ENCODE data around the gene CYP2C19.

CYP2C19 gene

DNA sequence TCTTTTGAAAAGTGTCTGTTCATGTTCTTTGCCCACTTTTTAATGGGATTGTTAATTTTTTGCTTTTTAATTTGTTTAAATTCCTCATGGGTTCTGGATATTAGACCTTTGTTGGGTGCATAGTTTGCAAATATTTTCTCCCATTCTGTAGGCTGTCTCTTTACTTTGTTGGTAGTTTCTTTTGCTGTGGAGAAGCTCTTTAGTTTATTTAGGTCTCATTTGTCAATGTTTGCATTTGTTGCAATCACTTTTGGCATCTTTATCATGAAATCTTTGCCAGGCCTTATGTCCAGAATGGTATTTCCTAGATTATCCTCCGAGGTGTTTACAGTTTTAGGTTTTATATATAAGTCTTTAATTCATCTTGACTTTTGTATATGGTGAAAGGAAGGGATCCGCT, 23.9 kb upstream of the CYP2C19 start:
- H3K79me2 ChIP-seq (ENCODE audit: control insufficient read depth, low read length): no peaks in the 10 kb centered on the region
- H3K27ac ChIP-seq (ENCODE audit: low read depth, low read length): no peak overlapping the region
- H3K4me1 ChIP-seq (ENCODE audit: control insufficient read depth, low read length): no peaks in the 10 kb centered on the region
- no peaks in the 10 kb centered on the region for H3K9me3 ChIP-seq (ENCODE audit: control insufficient read depth, insufficient read depth, low read length)
- no peaks in the 10 kb centered on the region for H3K27me3 ChIP-seq (ENCODE audit: control insufficient read depth, low read length)
- TF ChIP-seq EZH2phosphoT487 (IDR thresholded peaks at IDR 0.05; ENCODE audit: borderline replicate concordance, low read length): no peak
- TF ChIP-seq, protein P1, sequence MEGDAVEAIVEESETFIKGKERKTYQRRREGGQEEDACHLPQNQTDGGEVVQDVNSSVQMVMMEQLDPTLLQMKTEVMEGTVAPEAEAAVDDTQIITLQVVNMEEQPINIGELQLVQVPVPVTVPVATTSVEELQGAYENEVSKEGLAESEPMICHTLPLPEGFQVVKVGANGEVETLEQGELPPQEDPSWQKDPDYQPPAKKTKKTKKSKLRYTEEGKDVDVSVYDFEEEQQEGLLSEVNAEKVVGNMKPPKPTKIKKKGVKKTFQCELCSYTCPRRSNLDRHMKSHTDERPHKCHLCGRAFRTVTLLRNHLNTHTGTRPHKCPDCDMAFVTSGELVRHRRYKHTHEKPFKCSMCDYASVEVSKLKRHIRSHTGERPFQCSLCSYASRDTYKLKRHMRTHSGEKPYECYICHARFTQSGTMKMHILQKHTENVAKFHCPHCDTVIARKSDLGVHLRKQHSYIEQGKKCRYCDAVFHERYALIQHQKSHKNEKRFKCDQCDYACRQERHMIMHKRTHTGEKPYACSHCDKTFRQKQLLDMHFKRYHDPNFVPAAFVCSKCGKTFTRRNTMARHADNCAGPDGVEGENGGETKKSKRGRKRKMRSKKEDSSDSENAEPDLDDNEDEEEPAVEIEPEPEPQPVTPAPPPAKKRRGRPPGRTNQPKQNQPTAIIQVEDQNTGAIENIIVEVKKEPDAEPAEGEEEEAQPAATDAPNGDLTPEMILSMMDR (IDR thresholded peaks at IDR 0.05; ENCODE audit: low read depth, low read length, poor library complexity, severe bottlenecking): no peak
- H3F3A ChIP-seq (ENCODE audit: control insufficient read depth, insufficient read depth): no peaks in the 10 kb centered on the region
- H3K4me3 ChIP-seq (ENCODE audit: low read length): no peak overlapping the region
- H3K36me3 ChIP-seq (ENCODE audit: control insufficient read depth, low read length): no peaks in the 10 kb centered on the region
- no peaks in the 10 kb centered on the region for H3K9me2 ChIP-seq (replicated peaks; ENCODE audit: control insufficient read depth, low read length)
- H3K4me2 ChIP-seq (ENCODE audit: low read length): no peak overlapping the region
- H4K20me1 ChIP-seq (ENCODE audit: control insufficient read depth, insufficient read depth, low read depth, low read length): no peaks in the 10 kb centered on the region

DNA sequence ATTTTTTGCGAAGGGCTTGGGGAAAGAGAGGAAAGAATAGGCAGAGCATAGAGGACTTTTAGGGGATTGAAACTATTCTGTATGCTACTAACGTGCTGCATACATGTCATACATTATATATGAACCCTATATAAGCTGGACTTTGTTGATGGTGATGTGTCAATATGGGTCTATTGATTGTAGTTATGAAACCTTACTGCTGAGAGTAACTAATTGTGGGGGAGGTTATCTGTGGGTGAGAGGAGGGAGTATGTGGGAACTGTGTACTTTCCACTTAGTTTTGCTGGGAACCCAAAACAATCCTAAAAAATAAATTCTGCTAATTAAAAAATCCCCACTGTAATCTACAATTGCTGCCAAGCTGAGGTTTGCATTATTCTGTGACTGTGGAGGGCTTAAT, 15.3 kb upstream of the CYP2C19 start:
- H3K27ac ChIP-seq (ENCODE audit: low read depth, low read length): no peak overlapping the region
- no peak overlapping the region for H3K4me2 ChIP-seq (ENCODE audit: low read length)
- H3K36me3 ChIP-seq (ENCODE audit: control insufficient read depth, low read length): no peaks in the 10 kb centered on the region
- no peaks in the 10 kb centered on the region for H3K27me3 ChIP-seq (ENCODE audit: control insufficient read depth, low read length)
- no peaks in the 10 kb centered on the region for H3F3A ChIP-seq (ENCODE audit: control insufficient read depth, insufficient read depth)
- H3K4me1 ChIP-seq (ENCODE audit: control insufficient read depth, low read length): no peaks in the 10 kb centered on the region
- no peaks in the 10 kb centered on the region for H4K20me1 ChIP-seq (ENCODE audit: control insufficient read depth, insufficient read depth, low read depth, low read length)
- no peaks in the 10 kb centered on the region for H3K79me2 ChIP-seq (ENCODE audit: control insufficient read depth, low read length)
- no peaks in the 10 kb centered on the region; the same call in 1 of the 2 replicates for H3K9me3 ChIP-seq (ENCODE audit: control insufficient read depth, insufficient read depth, low read length)
- no peak for TF ChIP-seq EZH2phosphoT487 (IDR thresholded peaks at IDR 0.05; ENCODE audit: borderline replicate concordance, low read length)
- TF ChIP-seq, protein P1 (IDR thresholded peaks at IDR 0.05; ENCODE audit: low read depth, low read length, poor library complexity, severe bottlenecking): no peak
- no peaks in the 10 kb centered on the region for H3K9me2 ChIP-seq (replicated peaks; ENCODE audit: control insufficient read depth, low read length)
- no peak overlapping the region for H3K4me3 ChIP-seq (ENCODE audit: low read length)

DNA sequence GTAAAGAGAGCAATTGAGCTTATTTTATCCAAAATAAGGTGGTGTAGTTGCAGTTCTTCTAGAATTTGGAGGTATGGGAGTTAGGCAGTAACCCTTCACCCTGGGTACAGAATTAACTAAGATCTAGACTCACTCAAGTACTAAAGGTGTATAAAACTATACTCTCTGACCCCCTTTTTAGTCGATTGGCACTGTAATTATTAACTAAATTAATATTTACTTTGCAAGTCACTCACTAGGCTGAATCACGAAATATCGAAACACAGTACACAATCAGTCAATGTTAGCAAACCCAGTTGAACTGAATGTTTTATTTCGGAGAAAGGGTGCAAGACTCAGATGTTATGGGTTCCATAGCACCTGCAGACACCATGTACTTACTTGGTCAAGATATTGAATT, 14.6 kb upstream of the CYP2C19 start:
- Histone ChIP-seq H3K9me3 (ENCODE audit: control insufficient read depth, insufficient read depth, low read length) (no peaks in the 10 kb centered on the region; the same call in 1 of the 2 replicates), H3K9me2 (replicated peaks; ENCODE audit: control insufficient read depth, low read length) (no peaks in the 10 kb centered on the region), H3K4me3 (ENCODE audit: low read length) (no peak overlapping the region), H3K27ac (ENCODE audit: low read depth, low read length) (no peak overlapping the region), H3K4me2 (ENCODE audit: low read length) (no peak overlapping the region), H3F3A (ENCODE audit: control insufficient read depth, insufficient read depth) (no peaks in the 10 kb centered on the region), H3K4me1 (ENCODE audit: control insufficient read depth, low read length) (no peaks in the 10 kb centered on the region), H3K27me3 (ENCODE audit: control insufficient read depth, low read length) (no peaks in the 10 kb centered on the region), H3K79me2 (ENCODE audit: control insufficient read depth, low read length) (no peaks in the 10 kb centered on the region), H3K36me3 (ENCODE audit: control insufficient read depth, low read length) (no peaks in the 10 kb centered on the region), H4K20me1 (ENCODE audit: control insufficient read depth, insufficient read depth, low read depth, low read length) (no peaks in the 10 kb centered on the region)
- TF ChIP-seq, protein P1 (IDR thresholded peaks at IDR 0.05; ENCODE audit: low read depth, low read length, poor library complexity, severe bottlenecking): no peak
- TF ChIP-seq EZH2phosphoT487 (IDR thresholded peaks at IDR 0.05; ENCODE audit: borderline replicate concordance, low read length): no peak

DNA sequence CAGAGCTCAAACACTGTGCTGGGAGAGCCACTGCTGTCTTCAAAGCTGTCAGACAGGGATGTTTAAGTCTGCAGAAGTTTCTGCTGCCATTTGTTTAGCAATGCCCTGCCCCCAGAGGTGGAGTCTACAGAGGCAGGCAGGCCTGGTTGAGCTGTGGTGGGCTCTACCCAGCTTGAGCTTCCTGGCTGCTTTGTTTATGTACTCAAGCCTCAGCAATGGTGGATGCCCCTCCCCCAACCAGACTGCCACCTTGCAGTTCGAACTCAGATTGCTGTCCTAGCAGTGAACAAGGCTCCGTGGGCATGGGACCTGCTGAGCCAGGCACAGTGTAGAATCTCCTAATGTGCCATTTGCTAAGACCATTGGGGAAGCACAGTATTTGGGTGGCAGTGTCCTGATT, 4.6 kb upstream of the CYP2C19 start:
- H3K4me1 ChIP-seq (ENCODE audit: control insufficient read depth, low read length): no peaks in the 10 kb centered on the region
- no peaks in the 10 kb centered on the region for H3K27me3 ChIP-seq (ENCODE audit: control insufficient read depth, low read length)
- H3K9me2 ChIP-seq (replicated peaks; ENCODE audit: control insufficient read depth, low read length): no peaks in the 10 kb centered on the region
- H3F3A ChIP-seq (ENCODE audit: control insufficient read depth, insufficient read depth): no peaks in the 10 kb centered on the region
- no peak overlapping the region for H3K4me2 ChIP-seq (ENCODE audit: low read length)
- no peak overlapping the region for H3K27ac ChIP-seq (ENCODE audit: low read depth, low read length)
- H3K79me2 ChIP-seq (ENCODE audit: control insufficient read depth, low read length): no peaks in the 10 kb centered on the region
- no peak overlapping the region for H3K4me3 ChIP-seq (ENCODE audit: low read length)
- no peaks in the 10 kb centered on the region for H3K36me3 ChIP-seq (ENCODE audit: control insufficient read depth, low read length)
- TF ChIP-seq EZH2phosphoT487 (IDR thresholded peaks at IDR 0.05; ENCODE audit: borderline replicate concordance, low read length): no peak
- TF ChIP-seq, protein P1 (IDR thresholded peaks at IDR 0.05; ENCODE audit: low read depth, low read length, poor library complexity, severe bottlenecking): no peak
- H4K20me1 ChIP-seq (ENCODE audit: control insufficient read depth, insufficient read depth, low read depth, low read length): no peaks in the 10 kb centered on the region
- no peaks in the 10 kb centered on the region for H3K9me3 ChIP-seq (ENCODE audit: control insufficient read depth, insufficient read depth, low read length)
